Lower lobe of right lung (tissue), 2 donors: ENCODE measurements around the gene GEMIN5. TPM values are rescaled to one million over a fixed set of nuclear protein-coding genes. Genes with fewer than 3 reads are reported as not detected.
A peak's percentile ranks its signal among the peaks of the same experiment; 100 is the strongest.

Source experiments
- ATAC-seq, 2 donors: fragments of 200-7000 bp; cut with Tn5 transposase; one replicate each; pipeline ENCODE4 v1.9.1; 2020 to 2022; ENCODE audit warnings: mild to moderate bottlenecking in 2 of 2, moderate library complexity in 2 of 2
- DNase-seq: peaks from one replicate; pipeline ENCODE4 v3.0.0-alpha.2; 2020
- H3K27ac ChIP-seq: fragments of 200-600 bp; one replicate; pipeline ENCODE4 v1.8.0; 2022
- H3K27me3 ChIP-seq: fragments of 200-600 bp; one replicate; pipeline ENCODE4 v1.8.0; 2022; ENCODE audit warnings: low read depth
- H3K36me3 ChIP-seq: fragments of 200-600 bp; one replicate; pipeline ENCODE4 v1.8.0; 2022; ENCODE audit warnings: mild to moderate bottlenecking
- H3K4me1 ChIP-seq: fragments of 200-600 bp; one replicate; pipeline ENCODE4 v1.8.0; 2022
- H3K4me3 ChIP-seq: fragments of 200-600 bp; one replicate; pipeline ENCODE4 v1.8.0; 2022; ENCODE audit warnings: mild to moderate bottlenecking
- H3K9me3 ChIP-seq: fragments of 200-600 bp; one replicate; pipeline ENCODE4 v1.8.0; 2022
- CTCF ChIP-seq: fragments of 200-600 bp; IDR thresholded peaks from one replicate; pipeline ENCODE4 v1.8.0; 2022; ENCODE audit warnings: antibody characterized with exemption, mild to moderate bottlenecking
- intact Hi-C: fragments of 100-400 bp; cut with DNase I; formaldehyde crosslinking; loops from one replicate; pipeline ENCODE4 v1.11.0; 2022
- total RNA-seq: library from RNA; stranded (reverse); fragmentation: NEBNext Ultra II Directional; extraction: Animal tissue kit (Norgen Biotek cat#: 25700); gene quantifications from one replicate; pipeline ENCODE4 v1.2.1, GENCODE V29; 2021
- donor health status: DM: no; HTN: yes; CAD: no; lungs with severe emphysema.

The GEMIN5 gene
- total RNA-seq, 1 donor from 2014 or later, result 13.4 TPM

- H3K9me3 ChIP-seq, result peaks cover 21% of the 10 kb centered on the region
- no peak for ATAC-seq
- H3K27ac ChIP-seq, result no peak overlapping the region
- H3K36me3 ChIP-seq, result peaks cover 36% of the 10 kb centered on the region
- intact Hi-C loops, result no loop called here
- H3K4me1 ChIP-seq, result peaks cover 8% of the 10 kb centered on the region
- TF ChIP-seq CTCF, result no peak
- DNase-seq, result no peak
- no peak overlapping the region for H3K4me3 ChIP-seq
- H3K27me3 ChIP-seq, result no peaks in the 10 kb centered on the region
Observed at GRCh38 chr5:154878642-154879335, 59.2 kb downstream of the GEMIN5 start.

- no peaks in the 10 kb centered on the region for H3K27me3 ChIP-seq
Observed at GRCh38 chr5:154873791-154874331, 64.2 kb downstream of the GEMIN5 start.

GRCh38 chr5:154871734-154872133, 66.3 kb downstream of the GEMIN5 start:
- intact Hi-C loops, result no loop called here
- TF ChIP-seq CTCF, result no peak
- no peak overlapping the region for H3K27ac ChIP-seq
- H3K36me3 ChIP-seq, result peaks cover 94% of the 10 kb centered on the region
- H3K9me3 ChIP-seq, result no peaks in the 10 kb centered on the region
- no peak overlapping the region for H3K4me3 ChIP-seq
- DNase-seq (no peak), ATAC-seq (no peak)
- no peaks in the 10 kb centered on the region for H3K27me3 ChIP-seq
- H3K4me1 ChIP-seq, result peaks cover 19% of the 10 kb centered on the region

More at GRCh38 chr5:154873791-154874331, 64.2 kb downstream of the GEMIN5 start:
- Histone ChIP-seq H3K4me3 (no peak overlapping the region), H3K9me3 (peaks cover 11% of the 10 kb centered on the region), H3K4me1 (peaks cover 15% of the 10 kb centered on the region), H3K36me3 (peaks cover 79% of the 10 kb centered on the region), H3K27ac (peak overlapping the region; percentile 50)
- intact Hi-C loops, result no loop called here
- no peak for DNase-seq
- ATAC-seq, result no peak
- no peak for TF ChIP-seq CTCF

GRCh38 chr5:154868702-154869101, 69.3 kb downstream of the GEMIN5 start:
- Histone ChIP-seq H3K4me1 (peaks cover 21% of the 10 kb centered on the region), H3K27ac (no peak overlapping the region), H3K27me3 (no peaks in the 10 kb centered on the region), H3K4me3 (no peak overlapping the region), H3K36me3 (peaks cover 94% of the 10 kb centered on the region), H3K9me3 (no peaks in the 10 kb centered on the region)
- DNase-seq (no peak), ATAC-seq (peak; percentile 28 to 31)
- intact Hi-C loops, result no loop called here
- TF ChIP-seq CTCF, result no peak

GRCh38 chr5:154866841-154867240, 71.2 kb downstream of the GEMIN5 start:
- Histone ChIP-seq H3K4me3 (no peak overlapping the region), H3K4me1 (peaks cover 28% of the 10 kb centered on the region), H3K27ac (no peak overlapping the region), H3K36me3 (peaks cover 82% of the 10 kb centered on the region), H3K27me3 (no peaks in the 10 kb centered on the region), H3K9me3 (no peaks in the 10 kb centered on the region)
- no peak for TF ChIP-seq CTCF
- intact Hi-C loops, result no loop called here
- DNase-seq (no peak), ATAC-seq (no peak)
